Measurements from ENCODE around the gene PRDM15. TPM values are rescaled to one million over a fixed set of nuclear protein-coding genes. Genes with fewer than 3 reads are reported as not detected.

PRDM15 gene
- total RNA-seq, 4 donors from 2014 or later = 5.3 to 20.8 (median 13.6) TPM

- no peak for TF ChIP-seq CTCF (IDR thresholded peaks at IDR 0.05)
- DNase-seq (ENCODE audit: low spot score) (no peak), ATAC-seq (ENCODE audit: low FRiP score) (no peak)
Observed at GRCh38 chr21:41858466-41859296, 20.5 kb downstream of the PRDM15 start.

- no peak for DNase-seq (ENCODE audit: low spot score)
- TF ChIP-seq CTCF (IDR thresholded peaks at IDR 0.05) = no peak
- ATAC-seq (ENCODE audit: low FRiP score) = no peak
Observed at GRCh38 chr21:41857771-41858300, 21.3 kb downstream of the PRDM15 start.

- TF ChIP-seq CTCF (IDR thresholded peaks at IDR 0.05) = no peak
- ATAC-seq (ENCODE audit: low FRiP score) = no peak
- no peak for DNase-seq (ENCODE audit: low spot score)
Observed at GRCh38 chr21:41856572-41856971, 22.6 kb downstream of the PRDM15 start.

GRCh38 chr21:41854426-41854995 lies 24.6 kb downstream of the PRDM15 start:
- DNase-seq (ENCODE audit: low spot score) (no peak), ATAC-seq (ENCODE audit: low FRiP score) (no peak)
- no peak for TF ChIP-seq CTCF (IDR thresholded peaks at IDR 0.05)

- DNase-seq (ENCODE audit: low spot score) = no peak
- ATAC-seq (ENCODE audit: low FRiP score) = no peak
- TF ChIP-seq CTCF (IDR thresholded peaks at IDR 0.05) = no peak
Observed at GRCh38 chr21:41852929-41853320, 26.2 kb downstream of the PRDM15 start.

- DNase-seq (ENCODE audit: low spot score) (no peak), ATAC-seq (ENCODE audit: low FRiP score) (no peak)
- no peak for TF ChIP-seq CTCF (IDR thresholded peaks at IDR 0.05)
Observed at GRCh38 chr21:41852151-41852928, 26.8 kb downstream of the PRDM15 start.
